Astrocyte (in vitro differentiated cells and primary cell): ENCODE measurements around the gene MT1M. TPM values are rescaled to one million over a fixed set of nuclear protein-coding genes. Genes with fewer than 3 reads are reported as not detected.

Experiments
- DNase-seq: peaks from one replicate; pipeline ENCODE4 v3.0.0-alpha.2; 2010; ENCODE audit warnings: low read depth
- FAIRE-seq: peaks from 2 replicates; lab custom pipeline; 2011; peaks lifted over from hg19 to GRCh38; lab: Jason Lieb, UNC
- H2AFZ ChIP-seq: 2 replicates; pipeline ENCODE4 v1.6.0; 2012; ENCODE audit warnings: low read depth, low read length, inconsistent platforms
- H3K27ac ChIP-seq: 2 replicates; pipeline ENCODE4 v1.5.1; 2011; ENCODE audit warnings: low read depth, low read length, inconsistent platforms
- H3K27me3 ChIP-seq: 2 replicates; pipeline ENCODE4 v1.6.0; 2011; ENCODE audit warnings: low read length, inconsistent platforms; ENCODE audit not compliant: insufficient read depth
- H3K36me3 ChIP-seq: 2 replicates; pipeline ENCODE4 v1.5.1; 2011; ENCODE audit warnings: low read length, inconsistent platforms; ENCODE audit not compliant: insufficient read depth
- H3K4me1 ChIP-seq: 2 replicates; pipeline ENCODE4 v1.5.1; 2011; ENCODE audit warnings: low read length, inconsistent platforms; ENCODE audit not compliant: insufficient read depth
- H3K4me2 ChIP-seq: 2 replicates; pipeline ENCODE4 v1.6.0; 2012; ENCODE audit warnings: low read length, inconsistent platforms
- H3K4me3 ChIP-seq: 2 replicates; pipeline ENCODE4 v1.5.1; 2011; ENCODE audit warnings: low read depth, mild to moderate bottlenecking, low read length, inconsistent platforms; ENCODE audit not compliant: insufficient read depth
- H3K79me2 ChIP-seq: 2 replicates; pipeline ENCODE4 v1.6.0; 2012; ENCODE audit warnings: mild to moderate bottlenecking, low read length, inconsistent platforms; ENCODE audit not compliant: insufficient read depth
- H3K9ac ChIP-seq: 2 replicates; pipeline ENCODE4 v1.6.0; 2012; ENCODE audit warnings: mild to moderate bottlenecking, low read length, inconsistent platforms
- H3K9me3 ChIP-seq: 2 replicates; pipeline ENCODE4 v1.5.1; 2012; ENCODE audit warnings: low read depth, mild to moderate bottlenecking, low read length, inconsistent platforms; ENCODE audit not compliant: insufficient read depth
- H4K20me1 ChIP-seq: 2 replicates; pipeline ENCODE4 v1.6.0; 2012; ENCODE audit warnings: low read length, inconsistent platforms; ENCODE audit not compliant: insufficient read depth
- H3K27ac Mint-ChIP-seq: one replicate; pipeline ENCODE4 v1.8.0; 2021; ENCODE audit warnings: mild to moderate bottlenecking, mixed read lengths; ENCODE audit not compliant: unreplicated experiment
- H3K27me3 Mint-ChIP-seq: one replicate; pipeline ENCODE4 v1.8.0; 2021; ENCODE audit warnings: low read depth, mixed read lengths; ENCODE audit not compliant: unreplicated experiment
- H3K36me3 Mint-ChIP-seq: one replicate; pipeline ENCODE4 v1.8.0; 2021; ENCODE audit warnings: low read depth, mixed read lengths; ENCODE audit not compliant: unreplicated experiment
- H3K4me1 Mint-ChIP-seq: one replicate; pipeline ENCODE4 v1.8.0; 2021; ENCODE audit warnings: low read depth, mixed read lengths; ENCODE audit not compliant: unreplicated experiment
- H3K4me3 Mint-ChIP-seq: one replicate; pipeline ENCODE4 v1.8.0; 2021; ENCODE audit warnings: mild to moderate bottlenecking, moderate library complexity, mixed read lengths; ENCODE audit not compliant: unreplicated experiment
- H3K9me3 Mint-ChIP-seq: one replicate; pipeline ENCODE4 v1.8.0; 2021; ENCODE audit warnings: mild to moderate bottlenecking, mixed read lengths; ENCODE audit not compliant: unreplicated experiment
- CTCF ChIP-seq: IDR thresholded peaks from 2 replicates; pipeline ENCODE4 v1.5.1; 2011; ENCODE audit warnings: low read depth, mild to moderate bottlenecking, inconsistent platforms, low read length, moderate library complexity; ENCODE audit not compliant: insufficient read depth
- EZH2 ChIP-seq: IDR thresholded peaks from 2 replicates; pipeline ENCODE4 v1.6.1; 2012; ENCODE audit warnings: mild to moderate bottlenecking, low read length, inconsistent platforms; ENCODE audit not compliant: insufficient read depth
- total RNA-seq: library from RNA; stranded (reverse); gene quantifications from 2 replicates; pipeline ENCODE4 v1.2.1, GENCODE V29; 2021

MT1M gene
- total RNA-seq, 1 donor from 2014 or later = not detected

- Mint-ChIP-seq H3K4me1 (peaks cover 33% of the 10 kb centered on the region), H3K9me3 (peaks cover 3% of the 10 kb centered on the region), H3K27me3 (peaks cover 12% of the 10 kb centered on the region), H3K36me3 (no peaks in the 10 kb centered on the region), H3K27ac (peak overlapping the region; percentile 93), H3K4me3 (peak overlapping the region; percentile 43)
- Histone ChIP-seq H3K79me2 (peaks cover 17% of the 10 kb centered on the region), H3K4me3 (peak overlapping the region; percentile 42), H3K4me2 (peak overlapping the region; percentile 88), H2AFZ (no peak overlapping the region), H3K27ac (peak overlapping the region; percentile 92), H4K20me1 (peaks cover 5% of the 10 kb centered on the region), H3K4me1 (peaks cover 43% of the 10 kb centered on the region), H3K27me3 (no peaks in the 10 kb centered on the region), H3K9ac (peak overlapping the region; percentile 92), H3K36me3 (no peaks in the 10 kb centered on the region), H3K9me3 (no peaks in the 10 kb centered on the region)
- TF ChIP-seq CTCF (no peak), EZH2 (no peak)
- FAIRE-seq = no peak
- peak; percentile 85 for DNase-seq
Observed at GRCh38 chr16:56606476-56607108, 25.9 kb upstream of the MT1M start.

- H3K36me3 Mint-ChIP-seq = no peaks in the 10 kb centered on the region
- peak; percentile 37 for FAIRE-seq
- peak; percentile 100 for DNase-seq
- H3K9me3 ChIP-seq = no peaks in the 10 kb centered on the region
- H3K36me3 ChIP-seq = no peaks in the 10 kb centered on the region
- H3K4me3 Mint-ChIP-seq = peak overlapping the region; percentile 43
- peaks cover 3% of the 10 kb centered on the region for H3K9me3 Mint-ChIP-seq
- H3K27me3 ChIP-seq = no peaks in the 10 kb centered on the region
- TF ChIP-seq CTCF = no peak
- TF ChIP-seq EZH2 = no peak
- H3K27me3 Mint-ChIP-seq = peaks cover 8% of the 10 kb centered on the region
- peak overlapping the region; percentile 42 for H2AFZ ChIP-seq
- H3K27ac Mint-ChIP-seq = peak overlapping the region; percentile 93
- peaks cover 5% of the 10 kb centered on the region for H4K20me1 ChIP-seq
- H3K4me1 ChIP-seq = peaks cover 45% of the 10 kb centered on the region
- peak overlapping the region; percentile 42 for H3K4me3 ChIP-seq
- peaks cover 17% of the 10 kb centered on the region for H3K79me2 ChIP-seq
- H3K9ac ChIP-seq = peak overlapping the region; percentile 92
- H3K4me2 ChIP-seq = peak overlapping the region; percentile 88
- H3K4me1 Mint-ChIP-seq = peaks cover 33% of the 10 kb centered on the region
- H3K27ac ChIP-seq = peak overlapping the region; percentile 92
Observed at GRCh38 chr16:56607109-56607618, 25.3 kb upstream of the MT1M start.

DNA sequence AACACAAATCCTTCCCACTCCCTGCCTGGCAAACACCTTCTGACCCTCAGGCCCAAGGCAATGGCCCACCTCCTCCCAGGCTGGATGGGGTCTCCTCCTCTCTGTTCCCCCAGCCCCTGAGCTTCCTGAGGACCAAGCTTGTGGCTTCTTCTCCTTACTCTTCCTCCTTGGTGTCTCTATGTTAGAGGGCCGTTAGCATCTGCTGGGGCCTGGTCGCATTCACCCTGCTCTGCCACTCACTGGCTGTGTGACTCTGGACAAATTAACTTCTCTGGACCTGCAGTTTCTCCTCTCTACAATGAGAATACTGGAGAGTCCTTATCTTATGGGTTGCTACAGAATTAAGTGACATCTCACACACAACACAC is 24.8 kb upstream of the MT1M start:
- Histone ChIP-seq H3K9me3 (no peaks in the 10 kb centered on the region), H3K27ac (peak overlapping the region; percentile 92), H3K27me3 (no peaks in the 10 kb centered on the region), H3K4me3 (peak overlapping the region; percentile 97), H2AFZ (peak overlapping the region; percentile 42), H3K9ac (peak overlapping the region; percentile 92), H3K4me2 (peak overlapping the region; percentile 88), H3K4me1 (peaks cover 50% of the 10 kb centered on the region), H3K36me3 (no peaks in the 10 kb centered on the region), H3K79me2 (peaks cover 17% of the 10 kb centered on the region), H4K20me1 (peaks cover 5% of the 10 kb centered on the region)
- TF ChIP-seq EZH2 (no peak), CTCF (no peak)
- H3K9me3 Mint-ChIP-seq = peaks cover 3% of the 10 kb centered on the region
- peaks cover 7% of the 10 kb centered on the region for H3K27me3 Mint-ChIP-seq
- DNase-seq = no peak
- no peak for FAIRE-seq
- H3K4me1 Mint-ChIP-seq = peaks cover 33% of the 10 kb centered on the region
- no peaks in the 10 kb centered on the region for H3K36me3 Mint-ChIP-seq
- H3K27ac Mint-ChIP-seq = peak overlapping the region; percentile 93
- peak overlapping the region; percentile 47 for H3K4me3 Mint-ChIP-seq
